ENCODE data around the gene NEUROD4.

Gene NEUROD4

GRCh38 chr12:54997929-54998522, 21.7 kb upstream of the NEUROD4 start:
- no peak for DNase-seq (ENCODE audit: low read depth)

- DNase-seq (ENCODE audit: low read depth): no peak
Measured at GRCh38 chr12:54998958-54999510, 20.7 kb upstream of the NEUROD4 start.

GRCh38 chr12:55001198-55001868, 18.4 kb upstream of the NEUROD4 start:
- no peak for DNase-seq (ENCODE audit: low read depth)

GRCh38 chr12:55002355-55002754, 17.4 kb upstream of the NEUROD4 start:
- DNase-seq (ENCODE audit: low read depth): no peak

GRCh38 chr12:55008944-55009585, 10.7 kb upstream of the NEUROD4 start:
- DNase-seq (ENCODE audit: low read depth): no peak

- no peak for DNase-seq (ENCODE audit: low read depth)
Measured at GRCh38 chr12:55017416-55017925, 2.3 kb upstream of the NEUROD4 start.

GRCh38 chr12:55024575-55024974, 4.8 kb downstream of the NEUROD4 start:
- no peak for DNase-seq (ENCODE audit: low read depth)

GRCh38 chr12:55025508-55025907, 5.7 kb downstream of the NEUROD4 start:
- DNase-seq (ENCODE audit: low read depth): no peak

GRCh38 chr12:55034218-55034617, 14.4 kb downstream of the NEUROD4 start:
- DNase-seq (ENCODE audit: low read depth): no peak

- no peak for DNase-seq (ENCODE audit: low read depth)
Measured at GRCh38 chr12:55036326-55037115, 16.7 kb downstream of the NEUROD4 start.

- no peak for DNase-seq (ENCODE audit: low read depth)
Measured at GRCh38 chr12:55037351-55037987, 17.7 kb downstream of the NEUROD4 start.

GRCh38 chr12:55039395-55040354, 19.9 kb downstream of the NEUROD4 start:
- no peak for DNase-seq (ENCODE audit: low read depth)

GRCh38 chr12:55041345-55042055, 21.7 kb downstream of the NEUROD4 start:
- DNase-seq (ENCODE audit: low read depth): no peak

GRCh38 chr12:55043542-55043941, 23.8 kb downstream of the NEUROD4 start:
- DNase-seq (ENCODE audit: low read depth): no peak

GRCh38 chr12:55044135-55044534, 24.4 kb downstream of the NEUROD4 start:
- DNase-seq (ENCODE audit: low read depth): no peak

GRCh38 chr12:55049676-55050075, 29.9 kb downstream of the NEUROD4 start:
- DNase-seq (ENCODE audit: low read depth): no peak

- DNase-seq (ENCODE audit: low read depth): no peak
Measured at GRCh38 chr12:55051197-55051947, 31.6 kb downstream of the NEUROD4 start.

GRCh38 chr12:55057481-55057880, 37.7 kb downstream of the NEUROD4 start:
- no peak for DNase-seq (ENCODE audit: low read depth)

GRCh38 chr12:55058082-55058481, 38.3 kb downstream of the NEUROD4 start:
- no peak for DNase-seq (ENCODE audit: low read depth)

All from iris pigment epithelial cell (primary cell).